BLaER1 treated with 17β-estradiol and CSF1 and Interleukin-3, amounts not matched to agents 10 nM and 100 nM (cell line): Measurements from ENCODE around the gene ERBB4.

Source experiments
- H3K27ac ChIP-seq, 11 experiments: shearing (Covaris generic); formaldehyde crosslinking; 2 replicates each; pipeline ENCODE4 v1.8.1; 2022
- H3K27me3 ChIP-seq, 11 experiments: shearing (Covaris generic); formaldehyde crosslinking; 2 replicates each; pipeline ENCODE4 v1.8.1; 2022
- H3K36me3 ChIP-seq, 11 experiments: shearing (Covaris generic); formaldehyde crosslinking; 2 replicates each; pipeline ENCODE4 v1.8.1; 2022
- H3K4me1 ChIP-seq, 10 experiments: shearing (Covaris generic); formaldehyde crosslinking; 2 replicates each; pipeline ENCODE4 v1.8.1; 2022
- H3K4me2 ChIP-seq, 11 experiments: shearing (Covaris generic); formaldehyde crosslinking; 2 replicates each; pipeline ENCODE4 v1.8.1; 2022
- H3K4me3 ChIP-seq, 10 experiments: shearing (Covaris generic); formaldehyde crosslinking; 2 replicates each; pipeline ENCODE4 v1.8.1; 2022
- H3K9ac ChIP-seq, 11 experiments: shearing (Covaris generic); formaldehyde crosslinking; 2 replicates each; pipeline ENCODE4 v1.8.1; 2022
- H3K9me3 ChIP-seq, 11 experiments: shearing (Covaris generic); formaldehyde crosslinking; replicated peaks in 1 of 11; 2 replicates each; pipeline ENCODE4 v1.8.1; 2022
- H4K20me1 ChIP-seq, 11 experiments: shearing (Covaris generic); formaldehyde crosslinking; 2 replicates each; pipeline ENCODE4 v1.8.1; 2022
- Cebpa-rat ChIP-seq, 11 experiments: shearing (Covaris generic); IDR thresholded peaks; 2 replicates each; pipeline ENCODE4 v1.8.1; 2022

The ERBB4 gene

DNA sequence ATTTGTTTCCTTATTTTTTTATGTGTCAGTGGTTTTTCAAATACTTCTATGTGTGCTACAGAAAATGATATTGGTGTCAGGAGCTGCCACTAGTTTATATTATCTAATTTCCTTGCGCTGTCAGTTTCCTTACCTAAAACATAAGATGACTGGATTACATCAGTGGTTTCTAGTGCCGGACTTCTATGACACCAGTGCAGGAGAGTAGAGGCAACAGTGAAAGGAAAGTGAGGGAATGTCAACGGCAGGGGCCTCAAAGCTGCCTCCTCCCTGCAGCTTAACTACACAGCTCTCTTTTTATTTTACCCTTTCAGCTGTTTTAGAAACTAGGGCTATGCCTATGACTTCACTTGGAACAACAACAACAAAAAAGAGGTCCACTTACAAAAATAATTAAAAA, 6.5 kb downstream of the ERBB4 start:
- 0 out of 22 replicates have a peak, but pooled peaks cover 0 to 2% (median 0%) of the 10 kb centered on the region in 11 experiments for H4K20me1 ChIP-seq
- peaks cover 0 to 6% (median 0%) of the 10 kb centered on the region in 10 experiments; a peak in 1 of 20 replicates for H3K4me1 ChIP-seq
- H3K4me2 ChIP-seq = no peak overlapping the region
- no peak for TF ChIP-seq Cebpa-rat (IDR thresholded peaks at IDR 0.05)
- no peak overlapping the region for H3K27ac ChIP-seq
- peaks cover 10 to 17% (median 14%) of the 10 kb centered on the region in 11 experiments for H3K27me3 ChIP-seq
- H3K9ac ChIP-seq = no peak overlapping the region
- H3K4me3 ChIP-seq = no peak overlapping the region
- peaks cover 3 to 12% (median 9%) of the 10 kb centered on the region in 11 experiments for H3K9me3 ChIP-seq
- H3K36me3 ChIP-seq = no peaks in the 10 kb centered on the region

DNA sequence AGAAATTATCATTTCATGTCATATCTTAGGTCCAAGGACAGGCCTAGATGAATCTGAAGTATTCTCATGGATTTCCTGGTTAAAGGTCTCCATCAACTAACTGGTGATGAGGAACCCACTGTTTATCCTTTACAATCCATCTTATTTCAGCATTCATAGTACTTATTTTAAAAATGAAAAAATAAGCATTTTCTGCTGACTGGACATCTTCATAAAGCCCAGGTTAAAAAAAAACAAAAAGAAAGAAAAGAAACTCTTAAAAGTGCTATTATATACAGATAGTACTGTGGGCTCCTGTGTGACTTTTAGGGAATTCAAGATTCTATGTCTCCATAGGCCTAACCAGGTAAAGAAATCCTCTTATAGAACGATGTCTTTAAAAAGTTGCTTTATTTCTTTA, 7.1 kb downstream of the ERBB4 start:
- no peak overlapping the region for H3K4me2 ChIP-seq
- H3K4me3 ChIP-seq = no peak overlapping the region
- no peak for TF ChIP-seq Cebpa-rat (IDR thresholded peaks at IDR 0.05)
- H3K27me3 ChIP-seq = peaks cover 5 to 11% (median 8%) of the 10 kb centered on the region in 11 experiments
- no peak overlapping the region for H3K27ac ChIP-seq
- peaks cover 0 to 6% (median 0%) of the 10 kb centered on the region in 10 experiments; a peak in 1 of 20 replicates for H3K4me1 ChIP-seq
- peaks cover 0 to 6% (median 3%) of the 10 kb centered on the region in 11 experiments; a peak in 12 of 22 replicates for H3K9me3 ChIP-seq
- no peaks in the 10 kb centered on the region for H4K20me1 ChIP-seq
- H3K9ac ChIP-seq = no peak overlapping the region
- no peaks in the 10 kb centered on the region for H3K36me3 ChIP-seq

DNA sequence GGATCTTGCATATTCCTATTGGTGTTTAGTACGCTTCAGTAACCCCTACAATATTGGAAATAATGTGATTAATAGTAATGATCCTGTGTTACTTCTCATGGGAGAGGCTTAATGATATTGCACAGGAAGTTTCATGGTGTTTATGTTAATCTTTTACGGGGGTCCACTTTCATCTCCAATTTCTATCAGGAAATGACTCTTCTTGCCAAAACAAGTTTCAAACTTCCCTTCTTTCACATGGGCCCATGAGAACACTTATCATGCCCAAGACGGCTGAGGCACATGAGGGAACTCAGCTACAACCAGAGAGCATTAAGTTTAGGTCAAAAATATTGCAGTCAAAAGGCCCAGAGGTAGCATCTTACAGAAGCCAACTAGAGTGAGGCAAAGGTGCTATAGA, 7.6 kb downstream of the ERBB4 start:
- Histone ChIP-seq H3K27ac (no peak overlapping the region), H3K4me2 (no peak overlapping the region), H4K20me1 (no peaks in the 10 kb centered on the region), H3K4me1 (peaks cover 0 to 6% (median 0%) of the 10 kb centered on the region in 10 experiments; a peak in 1 of 20 replicates), H3K9ac (no peak overlapping the region), H3K36me3 (no peaks in the 10 kb centered on the region), H3K4me3 (no peak overlapping the region), H3K9me3 (peaks cover 0 to 1% (median 0%) of the 10 kb centered on the region in 11 experiments; a peak in 1 of 22 replicates), H3K27me3 (peaks cover 0 to 6% (median 3%) of the 10 kb centered on the region in 11 experiments; a peak in 18 of 22 replicates)
- TF ChIP-seq Cebpa-rat (IDR thresholded peaks at IDR 0.05) = no peak

DNA sequence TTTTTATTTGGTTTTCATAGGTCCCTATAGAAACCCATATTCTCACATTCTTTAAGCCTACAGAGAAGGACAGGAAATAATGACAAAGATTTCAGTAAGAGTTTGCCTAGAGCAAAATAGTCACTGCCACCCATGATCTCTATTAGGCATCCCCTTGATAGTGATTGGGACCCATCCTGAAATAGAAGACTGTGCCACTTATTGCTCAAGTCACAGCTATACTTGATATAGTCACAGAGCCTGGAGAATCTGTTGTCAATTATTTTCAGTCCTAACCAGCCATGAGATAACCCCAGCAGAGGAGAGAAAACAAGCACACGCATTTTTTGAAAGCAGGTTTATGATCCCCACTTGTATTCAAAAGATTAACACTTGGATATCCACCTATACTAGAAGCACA, 8.2 kb downstream of the ERBB4 start:
- H4K20me1 ChIP-seq = no peaks in the 10 kb centered on the region
- H3K36me3 ChIP-seq = no peaks in the 10 kb centered on the region
- H3K9ac ChIP-seq = no peak overlapping the region
- H3K4me1 ChIP-seq = peaks cover 0 to 6% (median 0%) of the 10 kb centered on the region in 10 experiments; a peak in 1 of 20 replicates
- H3K9me3 ChIP-seq = no peaks in the 10 kb centered on the region
- H3K27ac ChIP-seq = no peak overlapping the region
- no peaks in the 10 kb centered on the region for H3K27me3 ChIP-seq
- H3K4me2 ChIP-seq = no peak overlapping the region
- no peak for TF ChIP-seq Cebpa-rat (IDR thresholded peaks at IDR 0.05)
- H3K4me3 ChIP-seq = no peak overlapping the region

DNA sequence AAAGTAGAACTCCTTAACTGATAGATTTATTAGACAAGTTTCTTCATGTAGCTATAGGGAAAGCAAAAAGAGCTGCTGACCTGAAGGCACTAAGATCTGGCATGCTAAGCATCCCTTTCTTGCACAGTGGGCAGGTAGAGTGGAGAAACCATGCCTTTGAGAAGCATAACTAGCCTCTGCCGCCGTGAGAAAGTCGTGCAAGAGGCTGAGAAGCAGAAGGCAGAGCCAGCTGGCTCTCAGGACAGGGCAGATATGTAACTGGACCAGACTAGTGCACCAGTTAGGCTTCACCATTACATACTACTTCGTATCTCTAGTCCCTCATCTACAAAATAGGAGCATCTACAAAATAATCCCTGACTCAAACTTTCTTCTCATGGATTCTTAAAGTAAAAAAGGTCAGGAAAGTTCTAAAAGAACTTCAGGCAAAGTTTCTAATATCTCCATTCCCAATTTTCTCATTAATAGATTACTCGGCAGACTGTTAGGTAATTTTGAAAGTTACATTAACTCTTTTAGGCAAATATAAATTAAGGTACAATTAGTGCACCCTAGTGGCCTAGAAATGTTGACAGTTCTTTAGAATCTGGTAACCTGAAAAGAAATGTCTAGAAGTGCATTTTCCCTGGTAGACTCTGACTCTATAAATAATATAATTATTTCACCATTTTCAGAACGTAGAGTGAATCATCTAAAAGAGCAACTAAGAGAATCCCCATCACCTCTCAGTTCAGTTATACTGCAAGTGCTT, 10.3 kb downstream of the ERBB4 start:
- Histone ChIP-seq H3K9ac (no peak overlapping the region), H3K4me2 (no peak overlapping the region), H4K20me1 (no peaks in the 10 kb centered on the region), H3K36me3 (no peaks in the 10 kb centered on the region), H3K9me3 (no peaks in the 10 kb centered on the region), H3K27ac (no peak overlapping the region), H3K4me3 (no peak overlapping the region), H3K4me1 (peaks cover 0 to 6% (median 0%) of the 10 kb centered on the region in 10 experiments; a peak in 1 of 20 replicates), H3K27me3 (no peaks in the 10 kb centered on the region)
- TF ChIP-seq Cebpa-rat (IDR thresholded peaks at IDR 0.05) = no peak

DNA sequence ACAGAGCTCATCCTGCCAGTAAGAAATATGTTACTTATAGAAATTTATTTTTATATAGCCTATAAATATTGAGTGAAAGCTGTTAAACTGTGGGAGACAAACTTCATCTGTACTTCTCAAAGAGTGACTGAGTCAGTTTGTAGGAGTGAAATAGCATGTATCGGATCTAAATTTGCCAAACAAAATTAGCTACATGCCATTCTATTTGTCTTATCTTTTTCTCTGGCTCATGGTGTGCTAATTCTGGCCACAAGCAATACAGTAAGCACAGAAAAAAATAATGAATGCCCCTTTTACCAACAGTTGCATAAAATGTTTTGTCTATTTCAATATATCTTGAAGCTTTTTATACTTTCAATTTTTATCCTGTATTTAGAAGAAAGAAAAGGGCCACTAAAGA, 12.5 kb downstream of the ERBB4 start:
- no peak overlapping the region for H3K4me3 ChIP-seq
- no peak overlapping the region for H3K27ac ChIP-seq
- H3K27me3 ChIP-seq = no peaks in the 10 kb centered on the region
- H3K9ac ChIP-seq = no peak overlapping the region
- TF ChIP-seq Cebpa-rat (IDR thresholded peaks at IDR 0.05) = no peak
- H3K4me2 ChIP-seq = no peak overlapping the region
- H3K9me3 ChIP-seq = no peaks in the 10 kb centered on the region
- peaks cover 0 to 2% (median 0%) of the 10 kb centered on the region in 10 experiments; a peak in 1 of 20 replicates for H3K4me1 ChIP-seq
- no peaks in the 10 kb centered on the region for H3K36me3 ChIP-seq
- H4K20me1 ChIP-seq = no peaks in the 10 kb centered on the region

DNA sequence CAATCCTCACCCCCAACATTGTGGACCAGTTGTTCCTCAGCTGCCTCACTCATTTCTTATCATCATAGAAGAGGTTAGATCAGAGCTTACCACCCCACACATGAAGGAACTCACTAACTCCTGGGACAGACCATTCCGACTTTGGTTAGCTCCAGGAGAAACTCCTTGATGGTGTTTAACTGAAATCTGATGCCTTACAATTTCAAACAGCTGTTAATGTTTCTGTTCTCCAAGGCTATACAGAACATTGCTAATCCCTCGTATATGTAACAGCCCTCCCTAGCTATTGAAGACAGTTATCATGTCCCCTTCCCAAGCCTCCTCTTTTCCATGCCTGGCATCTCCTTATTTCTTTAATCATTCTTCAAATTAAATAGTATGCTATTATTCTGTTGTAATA, 14.8 kb downstream of the ERBB4 start:
- Histone ChIP-seq H3K4me1 (no peaks in the 10 kb centered on the region), H3K27ac (no peak overlapping the region), H3K4me2 (no peak overlapping the region), H3K36me3 (no peaks in the 10 kb centered on the region), H3K9me3 (no peaks in the 10 kb centered on the region), H3K4me3 (no peak overlapping the region), H4K20me1 (no peaks in the 10 kb centered on the region), H3K9ac (no peak overlapping the region), H3K27me3 (no peaks in the 10 kb centered on the region)
- no peak for TF ChIP-seq Cebpa-rat (IDR thresholded peaks at IDR 0.05)

DNA sequence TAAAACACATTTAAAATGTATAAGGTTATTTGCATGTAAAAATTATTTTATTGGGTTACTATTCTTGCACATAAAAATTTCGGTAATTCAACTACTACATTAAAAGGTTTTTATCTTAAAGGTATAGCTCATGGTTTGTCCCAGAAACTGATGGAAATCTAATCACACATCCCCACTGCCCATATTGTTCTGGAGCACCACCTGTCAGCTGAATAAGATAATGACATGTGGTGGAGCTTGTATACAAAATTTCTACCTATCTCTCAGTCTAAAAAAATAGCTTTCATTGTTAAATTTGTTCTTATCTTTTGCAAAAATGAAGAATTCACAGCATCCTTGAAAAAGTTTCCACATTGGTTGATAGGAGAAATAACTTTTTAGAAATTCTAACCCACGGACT, 18.3 kb downstream of the ERBB4 start:
- Histone ChIP-seq H3K4me1 (no peaks in the 10 kb centered on the region), H3K4me2 (no peak overlapping the region), H3K36me3 (no peaks in the 10 kb centered on the region), H4K20me1 (no peaks in the 10 kb centered on the region), H3K9ac (no peak overlapping the region), H3K27me3 (no peaks in the 10 kb centered on the region), H3K9me3 (no peaks in the 10 kb centered on the region), H3K27ac (no peak overlapping the region), H3K4me3 (no peak overlapping the region)
- TF ChIP-seq Cebpa-rat (IDR thresholded peaks at IDR 0.05) = no peak

DNA sequence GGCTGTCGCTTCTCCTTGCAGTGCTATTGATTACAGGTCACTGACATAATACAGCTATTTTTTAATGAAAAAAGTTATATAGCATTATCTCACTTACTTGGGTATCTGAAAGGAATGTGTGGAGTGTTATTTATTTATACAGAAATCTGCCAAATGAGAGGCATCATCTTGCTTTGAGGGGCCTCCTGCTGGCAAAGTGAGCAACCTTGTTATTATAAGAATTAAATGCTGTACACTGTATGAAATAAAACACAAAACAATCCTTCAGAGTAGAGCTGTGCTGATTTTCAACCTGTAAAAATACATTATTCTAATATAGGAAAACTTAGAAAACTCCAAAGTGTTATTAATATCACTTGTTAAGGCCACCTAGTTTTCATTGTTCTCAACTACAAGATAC, 20.9 kb downstream of the ERBB4 start:
- Histone ChIP-seq H3K27me3 (no peaks in the 10 kb centered on the region), H3K4me2 (no peak overlapping the region), H3K9ac (no peak overlapping the region), H3K9me3 (no peaks in the 10 kb centered on the region), H3K4me3 (no peak overlapping the region), H3K4me1 (no peaks in the 10 kb centered on the region), H4K20me1 (no peaks in the 10 kb centered on the region), H3K27ac (no peak overlapping the region), H3K36me3 (no peaks in the 10 kb centered on the region)
- TF ChIP-seq Cebpa-rat (IDR thresholded peaks at IDR 0.05) = no peak

DNA sequence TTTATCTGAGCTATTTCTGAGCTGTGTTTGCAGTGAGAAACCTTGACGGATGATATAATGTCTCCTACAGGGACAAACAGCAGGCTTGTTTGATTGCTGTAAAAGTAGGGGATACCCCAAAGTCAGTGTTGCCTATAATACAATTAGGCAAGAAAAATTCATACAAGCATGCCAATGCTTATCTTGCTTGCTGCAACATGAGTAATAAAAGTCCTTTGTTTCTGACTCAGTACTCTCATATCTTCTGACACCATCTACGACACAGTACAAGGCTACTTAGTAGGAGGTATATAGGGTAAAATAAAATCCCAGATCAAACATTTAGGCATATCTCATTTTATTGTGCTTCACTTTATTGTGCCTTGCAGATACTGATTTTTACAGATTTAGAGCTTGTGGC, 33.0 kb downstream of the ERBB4 start:
- Histone ChIP-seq H3K27me3 (no peaks in the 10 kb centered on the region), H3K36me3 (no peaks in the 10 kb centered on the region), H4K20me1 (no peaks in the 10 kb centered on the region), H3K9ac (no peak overlapping the region), H3K9me3 (no peaks in the 10 kb centered on the region), H3K4me1 (no peaks in the 10 kb centered on the region), H3K4me2 (no peak overlapping the region), H3K4me3 (no peak overlapping the region), H3K27ac (no peak overlapping the region)
- no peak for TF ChIP-seq Cebpa-rat (IDR thresholded peaks at IDR 0.05)
